ENCODE data around the gene BAG2.

BAG2 gene

GRCh38 chr6:57183336-57183735 lies 11.2 kb downstream of the BAG2 start:
- no peak for TF ChIP-seq CTCF (IDR thresholded peaks at IDR 0.05)
- Histone ChIP-seq H3K36me3 (no peaks in the 10 kb centered on the region), H3K9me3 (no peaks in the 10 kb centered on the region), H3K27me3 (no peaks in the 10 kb centered on the region), H3K4me3 (ENCODE audit: low read depth in 1 of 2, low read length in 1 of 2) (no peak overlapping the region), H3K4me1 (ENCODE audit: control insufficient read depth in 1 of 2, insufficient read depth in 1 of 2, low read depth in 1 of 2, low read length in 1 of 2) (no peaks in the 10 kb centered on the region), H3K27ac (no peak overlapping the region)

GRCh38 chr6:57190140-57190539 lies 18.0 kb downstream of the BAG2 start:
- H3K27me3 ChIP-seq = no peaks in the 10 kb centered on the region
- H3K4me1 ChIP-seq (ENCODE audit: control insufficient read depth in 1 of 2, insufficient read depth in 1 of 2, low read depth in 1 of 2, low read length in 1 of 2) = no peaks in the 10 kb centered on the region
- H3K27ac ChIP-seq = no peak overlapping the region
- no peak for TF ChIP-seq CTCF (IDR thresholded peaks at IDR 0.05)
- H3K36me3 ChIP-seq = no peaks in the 10 kb centered on the region
- no peaks in the 10 kb centered on the region for H3K9me3 ChIP-seq
- H3K4me3 ChIP-seq (ENCODE audit: low read depth in 1 of 2, low read length in 1 of 2) = no peak overlapping the region

- no peak overlapping the region for H3K27ac ChIP-seq
- no peak for TF ChIP-seq CTCF (IDR thresholded peaks at IDR 0.05)
Measured at GRCh38 chr6:57193177-57193576, 21.1 kb downstream of the BAG2 start.

GRCh38 chr6:57195457-57195856 lies 23.3 kb downstream of the BAG2 start:
- Histone ChIP-seq H3K9me3 (no peaks in the 10 kb centered on the region), H3K36me3 (no peaks in the 10 kb centered on the region), H3K27ac (no peak overlapping the region), H3K4me3 (ENCODE audit: low read depth in 1 of 2, low read length in 1 of 2) (no peak overlapping the region), H3K27me3 (no peaks in the 10 kb centered on the region), H3K4me1 (ENCODE audit: control insufficient read depth in 1 of 2, insufficient read depth in 1 of 2, low read depth in 1 of 2, low read length in 1 of 2) (no peaks in the 10 kb centered on the region)
- TF ChIP-seq CTCF (IDR thresholded peaks at IDR 0.05) = no peak

More at GRCh38 chr6:57193177-57193576, 21.1 kb downstream of the BAG2 start:
- Histone ChIP-seq H3K4me3 (ENCODE audit: low read depth in 1 of 2, low read length in 1 of 2) (no peak overlapping the region), H3K4me1 (ENCODE audit: control insufficient read depth in 1 of 2, insufficient read depth in 1 of 2, low read depth in 1 of 2, low read length in 1 of 2) (no peaks in the 10 kb centered on the region), H3K36me3 (no peaks in the 10 kb centered on the region), H3K27me3 (no peaks in the 10 kb centered on the region), H3K9me3 (no peaks in the 10 kb centered on the region)

- Histone ChIP-seq H3K4me1 (ENCODE audit: control insufficient read depth in 1 of 2, insufficient read depth in 1 of 2, low read depth in 1 of 2, low read length in 1 of 2) (no peaks in the 10 kb centered on the region), H3K27me3 (no peaks in the 10 kb centered on the region), H3K9me3 (no peaks in the 10 kb centered on the region), H3K4me3 (ENCODE audit: low read depth in 1 of 2, low read length in 1 of 2) (no peak overlapping the region), H3K27ac (no peak overlapping the region), H3K36me3 (no peaks in the 10 kb centered on the region)
- no peak for TF ChIP-seq CTCF (IDR thresholded peaks at IDR 0.05)
Measured at GRCh38 chr6:57198926-57199636, 27.0 kb downstream of the BAG2 start.

Measured in neutrophil (primary cell).